GM12878 (cell line): ENCODE data around the gene C12orf56. TPM values are rescaled to one million over a fixed set of nuclear protein-coding genes. Genes with fewer than 3 reads are reported as not detected.
"Not testable (repeated sequence)": the region's sequence is repeated elsewhere in the genome, so short reads cannot be mapped to it uniquely, and the experiment has no call there.

Experiments used
- ATAC-seq: fragments of 200-7000 bp; cut with Tn5 transposase; 3 replicates; pipeline ENCODE4 v1.9.1; 2020; ENCODE audit warnings: mild to moderate bottlenecking, moderate library complexity
- BruUV-seq: library from RNA; stranded (reverse); fragments of 400-500 nt; replicated peaks from 2 replicates; lab custom pipeline; 2021; lab: Mats Ljungman, UMichigan
- CTCF ChIA-PET: fragments of 300-600 bp; sonication (Branson Sonifier 250); formaldehyde crosslinking; extraction: SDS; loops from one replicate; lab custom pipeline; 2021; ENCODE audit warnings: inconsistent platforms; lab: Yijun Ruan, JAX
- POLR2A ChIA-PET: fragments of 350-600 bp; formaldehyde crosslinking; extraction: SDS; loops from one replicate; lab custom pipeline; 2021; ENCODE audit warnings: inconsistent platforms; lab: Charles Lee
- RAD21 ChIA-PET: fragments of 300-600 bp; sonication (Branson Sonifier 250); formaldehyde crosslinking; loops from one replicate; lab custom pipeline; 2023; ENCODE audit warnings: antibody characterized with exemption; ENCODE audit not compliant: unreplicated experiment; lab: Charles Lee
- SMC1A ChIA-PET: fragments of 300-600 bp; sonication (Branson Sonifier 250); formaldehyde crosslinking; loops from one replicate; lab custom pipeline; 2023; ENCODE audit not compliant: unreplicated experiment, uncharacterized antibody; lab: Charles Lee
- DNase-seq: peaks from one replicate; pipeline ENCODE4 v3.0.0-alpha.2; 2011; ENCODE audit warnings: low read depth, low spot score
- FAIRE-seq: peaks from 3 replicates; lab custom pipeline; 2011; peaks lifted over from hg19 to GRCh38; lab: Jason Lieb, UNC
- H2AFZ ChIP-seq: 2 replicates; pipeline ENCODE4 v1.6.0; 2011; ENCODE audit warnings: low read depth, low read length, control low read depth; ENCODE audit not compliant: control insufficient read depth
- H3K27ac ChIP-seq: 2 replicates; pipeline ENCODE4 v1.5.1; 2011; ENCODE audit warnings: control low read depth; ENCODE audit not compliant: control insufficient read depth, insufficient read depth
- H3K27me3 ChIP-seq, 2 experiments: replicated peaks in 1 of 2; 2 replicates each; pipeline versions ENCODE4 v1.6.0 to v1.6.1; 2011; ENCODE audit warnings: low read length in 1 of 2; ENCODE audit not compliant: control insufficient read depth in 2 of 2, insufficient read depth in 2 of 2
- H3K36me3 ChIP-seq, 2 experiments: 2 replicates each; pipeline ENCODE4 v1.5.1; 2011; ENCODE audit warnings: low read length in 1 of 2; ENCODE audit not compliant: control insufficient read depth in 2 of 2, insufficient read depth in 2 of 2
- H3K4me1 ChIP-seq: 2 replicates; pipeline ENCODE4 v1.6.1; 2011; ENCODE audit warnings: mild to moderate bottlenecking, low read length, moderate library complexity, mixed read lengths; ENCODE audit not compliant: control insufficient read depth, insufficient read depth
- H3K4me2 ChIP-seq: 2 replicates; pipeline ENCODE4 v1.6.0; 2011; ENCODE audit warnings: control low read depth; ENCODE audit not compliant: control insufficient read depth, insufficient read depth
- H3K4me3 ChIP-seq: fragments of 200-600 bp; sonication (generic); 2 replicates; pipeline ENCODE4 v1.5.1; 2016
- H3K79me2 ChIP-seq: 2 replicates; pipeline ENCODE4 v1.6.0; 2011; ENCODE audit warnings: low read length; ENCODE audit not compliant: control insufficient read depth, insufficient read depth
- H3K9ac ChIP-seq: 2 replicates; pipeline ENCODE4 v1.8.0; 2011; ENCODE audit warnings: low read length, control low read depth, mixed read lengths; ENCODE audit not compliant: control insufficient read depth, insufficient read depth
- H3K9me3 ChIP-seq: replicated peaks from 3 replicates; pipeline ENCODE4 v1.5.1; 2011; ENCODE audit warnings: mild to moderate bottlenecking, low read length; ENCODE audit not compliant: control insufficient read depth, insufficient read depth
- H4K20me1 ChIP-seq: 2 replicates; pipeline ENCODE4 v1.6.0; 2011; ENCODE audit not compliant: control insufficient read depth, insufficient read depth
- CBFB ChIP-seq: IDR thresholded peaks from 2 replicates; pipeline ENCODE4 v1.6.1; 2016; ENCODE audit warnings: antibody characterized with exemption, low read depth
- ETV6 ChIP-seq, 2 experiments: fragments of 450-650 bp in 1 of 2; IDR thresholded peaks in 1 of 2; conservative IDR thresholded peaks in 1 of 2; 2 replicates each; pipeline ENCODE4 v1.6.1; 2014; ENCODE audit warnings: antibody characterized with exemption in 1 of 2, borderline replicate concordance in 1 of 2, low read depth in 1 of 2, mild to moderate bottlenecking in 1 of 2, moderate library complexity in 1 of 2
- NFYA ChIP-seq: IDR thresholded peaks from 2 replicates; pipeline ENCODE4 v1.6.1; 2011; ENCODE audit warnings: low read depth, mild to moderate bottlenecking, low read length, improper control_type of control experiment, borderline replicate concordance
- RCOR1 ChIP-seq: conservative IDR thresholded peaks from 2 replicates; pipeline ENCODE4 v1.6.1; 2012; ENCODE audit warnings: low read depth, low read length, improper control_type of control experiment
- SIN3A ChIP-seq: IDR thresholded peaks from 2 replicates; pipeline ENCODE4 v1.6.1; 2012; ENCODE audit warnings: low read depth, low read length, improper control_type of control experiment
- SUPT20H ChIP-seq: IDR thresholded peaks from 2 replicates; pipeline ENCODE4 v1.6.1; 2011; ENCODE audit warnings: low read depth, mild to moderate bottlenecking, low read length, moderate library complexity, borderline replicate concordance; ENCODE audit not compliant: control insufficient read depth
- YY1 ChIP-seq: IDR thresholded peaks from 2 replicates; pipeline ENCODE4 v1.6.1; 2011; ENCODE audit warnings: low read depth, mild to moderate bottlenecking, low read length
- WGBS: methylation state at CpG from one replicate; pipeline ENCODE4 v1.1.6; 2016; ENCODE audit warnings: low lambda C conversion rate; ENCODE audit not compliant: insufficient replicate concordance, insufficient coverage; ENCODE audit errors: missing lambda C conversion rate; 5-methylcytosine and 5-hydroxymethylcytosine counted together
- in situ Hi-C: fragments of 300-500 bp; cut with MboI; formaldehyde crosslinking; loops from 9 replicates; pipeline ENCODE4 v1.14.3; 2018; ENCODE audit warnings: mixed read lengths
- intact Hi-C: fragments of 100-400 bp; cut with micrococcal nuclease; formaldehyde crosslinking; loops from one replicate; pipeline ENCODE4 v1.14.2; 2022; ENCODE audit not compliant: unreplicated experiment
- polyA plus RNA-seq, 11 experiments: library from polyadenylated mRNA; depleted of rRNA in 4 of 11; unstranded in 6 of 11; stranded (reverse) in 5 of 11; fragments of >200 nt; fragmentation: Nextera tagmentation in 4 of 11; fragmentation: Illumina TruSeq in 1 of 11; extraction: Ambion mirVana in 4 of 11; extraction: Trizol in 1 of 11; gene quantifications; 1 replicate in 1 of 11; 2 replicates in 10 of 11; pipeline versions ENCODE4 v1.2.1 to v1.2.3, GENCODE V29; 2011 to 2016; ENCODE audit warnings: inconsistent platforms in 2 of 11, missing spikeins in 2 of 11, low read depth in 1 of 11
- total RNA-seq, 4 experiments: library from RNA; depleted of rRNA in 3 of 4; stranded (reverse); fragments of >200 nt in 3 of 4; fragmentation: Illumina TruSeq in 1 of 4; extraction: Trizol in 1 of 4; gene quantifications; 2 replicates each; pipeline versions ENCODE4 v1.2.1 to v1.2.3, GENCODE V29; 2013 to 2021
- TF ChIP-seq, protein P1 (sequence below): IDR thresholded peaks from 2 replicates; pipeline ENCODE4 v1.6.1; 2012; ENCODE audit warnings: mild to moderate bottlenecking, low read depth, low read length
- TF ChIP-seq, protein P2 (sequence below): fragments of 450-650 bp; IDR thresholded peaks from 2 replicates; pipeline ENCODE4 v1.6.1; 2016; ENCODE audit warnings: mild to moderate bottlenecking
- TF ChIP-seq, protein P3 (sequence below), 3 experiments: IDR thresholded peaks in 2 of 3; conservative IDR thresholded peaks in 1 of 3; 2 replicates each; pipeline ENCODE4 v1.5.1; 2011; ENCODE audit warnings: low read depth in 3 of 3, low read length in 3 of 3, mild to moderate bottlenecking in 3 of 3, control low read depth in 2 of 3, moderate library complexity in 2 of 3, inconsistent platforms in 1 of 3, mixed read lengths in 1 of 3; ENCODE audit not compliant: control insufficient read depth in 2 of 3, insufficient read depth in 1 of 3; ENCODE audit errors: extremely low read depth in 1 of 3

Gene C12orf56
- total and polyA plus RNA-seq, 10 of the 15 experiments (the other 5 are each of a cell fraction or from before 2014, with no cell fraction given), result not detected

DNA sequence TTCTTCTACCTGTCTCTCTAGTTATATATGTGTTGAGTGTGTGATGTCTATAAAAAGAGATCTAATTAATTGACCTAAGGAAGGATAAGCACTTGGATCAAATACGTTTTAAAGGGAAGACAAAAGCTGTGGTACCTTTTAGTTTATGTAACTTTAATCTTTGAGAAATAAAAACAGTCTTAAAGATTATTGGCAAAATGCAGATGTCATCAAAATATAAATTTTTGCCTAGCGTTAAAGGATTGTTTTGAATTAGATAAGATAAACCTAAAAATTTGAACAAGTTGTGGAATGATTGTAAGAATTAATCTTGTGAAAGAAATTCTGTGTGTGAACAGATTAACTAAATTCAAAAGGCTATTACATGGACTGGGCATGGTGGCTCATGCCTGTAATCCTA lies 42.9 kb downstream of the C12orf56 start:
- FAIRE-seq (no peak), DNase-seq (no peak), ATAC-seq (no peak)
- H3K27ac ChIP-seq, result no peak overlapping the region
- H3K9ac ChIP-seq, result no peak overlapping the region
- H3K79me2 ChIP-seq, result no peaks in the 10 kb centered on the region
- no TSS peak for BruUV-seq
- 45% methylated on average over 2 of the region's 2 CpGs for WGBS
- TF ChIP-seq NFYA (no peak), ETV6 (conservative IDR thresholded peaks at IDR 0.05 in 1 of 2, IDR thresholded peaks at IDR 0.05 in 1 of 2; ENCODE audit: borderline replicate concordance in 1 of 2, low read depth in 1 of 2) (no peak), SUPT20H (no peak), YY1 (no peak), SIN3A (no peak), CBFB (no peak), RCOR1 (no peak)
- TF ChIP-seq, protein P1, sequence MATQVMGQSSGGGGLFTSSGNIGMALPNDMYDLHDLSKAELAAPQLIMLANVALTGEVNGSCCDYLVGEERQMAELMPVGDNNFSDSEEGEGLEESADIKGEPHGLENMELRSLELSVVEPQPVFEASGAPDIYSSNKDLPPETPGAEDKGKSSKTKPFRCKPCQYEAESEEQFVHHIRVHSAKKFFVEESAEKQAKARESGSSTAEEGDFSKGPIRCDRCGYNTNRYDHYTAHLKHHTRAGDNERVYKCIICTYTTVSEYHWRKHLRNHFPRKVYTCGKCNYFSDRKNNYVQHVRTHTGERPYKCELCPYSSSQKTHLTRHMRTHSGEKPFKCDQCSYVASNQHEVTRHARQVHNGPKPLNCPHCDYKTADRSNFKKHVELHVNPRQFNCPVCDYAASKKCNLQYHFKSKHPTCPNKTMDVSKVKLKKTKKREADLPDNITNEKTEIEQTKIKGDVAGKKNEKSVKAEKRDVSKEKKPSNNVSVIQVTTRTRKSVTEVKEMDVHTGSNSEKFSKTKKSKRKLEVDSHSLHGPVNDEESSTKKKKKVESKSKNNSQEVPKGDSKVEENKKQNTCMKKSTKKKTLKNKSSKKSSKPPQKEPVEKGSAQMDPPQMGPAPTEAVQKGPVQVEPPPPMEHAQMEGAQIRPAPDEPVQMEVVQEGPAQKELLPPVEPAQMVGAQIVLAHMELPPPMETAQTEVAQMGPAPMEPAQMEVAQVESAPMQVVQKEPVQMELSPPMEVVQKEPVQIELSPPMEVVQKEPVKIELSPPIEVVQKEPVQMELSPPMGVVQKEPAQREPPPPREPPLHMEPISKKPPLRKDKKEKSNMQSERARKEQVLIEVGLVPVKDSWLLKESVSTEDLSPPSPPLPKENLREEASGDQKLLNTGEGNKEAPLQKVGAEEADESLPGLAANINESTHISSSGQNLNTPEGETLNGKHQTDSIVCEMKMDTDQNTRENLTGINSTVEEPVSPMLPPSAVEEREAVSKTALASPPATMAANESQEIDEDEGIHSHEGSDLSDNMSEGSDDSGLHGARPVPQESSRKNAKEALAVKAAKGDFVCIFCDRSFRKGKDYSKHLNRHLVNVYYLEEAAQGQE, result no peak
- TF ChIP-seq, protein P2, sequence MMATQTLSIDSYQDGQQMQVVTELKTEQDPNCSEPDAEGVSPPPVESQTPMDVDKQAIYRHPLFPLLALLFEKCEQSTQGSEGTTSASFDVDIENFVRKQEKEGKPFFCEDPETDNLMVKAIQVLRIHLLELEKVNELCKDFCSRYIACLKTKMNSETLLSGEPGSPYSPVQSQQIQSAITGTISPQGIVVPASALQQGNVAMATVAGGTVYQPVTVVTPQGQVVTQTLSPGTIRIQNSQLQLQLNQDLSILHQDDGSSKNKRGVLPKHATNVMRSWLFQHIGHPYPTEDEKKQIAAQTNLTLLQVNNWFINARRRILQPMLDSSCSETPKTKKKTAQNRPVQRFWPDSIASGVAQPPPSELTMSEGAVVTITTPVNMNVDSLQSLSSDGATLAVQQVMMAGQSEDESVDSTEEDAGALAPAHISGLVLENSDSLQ, result no peak
- TF ChIP-seq, protein P3, sequence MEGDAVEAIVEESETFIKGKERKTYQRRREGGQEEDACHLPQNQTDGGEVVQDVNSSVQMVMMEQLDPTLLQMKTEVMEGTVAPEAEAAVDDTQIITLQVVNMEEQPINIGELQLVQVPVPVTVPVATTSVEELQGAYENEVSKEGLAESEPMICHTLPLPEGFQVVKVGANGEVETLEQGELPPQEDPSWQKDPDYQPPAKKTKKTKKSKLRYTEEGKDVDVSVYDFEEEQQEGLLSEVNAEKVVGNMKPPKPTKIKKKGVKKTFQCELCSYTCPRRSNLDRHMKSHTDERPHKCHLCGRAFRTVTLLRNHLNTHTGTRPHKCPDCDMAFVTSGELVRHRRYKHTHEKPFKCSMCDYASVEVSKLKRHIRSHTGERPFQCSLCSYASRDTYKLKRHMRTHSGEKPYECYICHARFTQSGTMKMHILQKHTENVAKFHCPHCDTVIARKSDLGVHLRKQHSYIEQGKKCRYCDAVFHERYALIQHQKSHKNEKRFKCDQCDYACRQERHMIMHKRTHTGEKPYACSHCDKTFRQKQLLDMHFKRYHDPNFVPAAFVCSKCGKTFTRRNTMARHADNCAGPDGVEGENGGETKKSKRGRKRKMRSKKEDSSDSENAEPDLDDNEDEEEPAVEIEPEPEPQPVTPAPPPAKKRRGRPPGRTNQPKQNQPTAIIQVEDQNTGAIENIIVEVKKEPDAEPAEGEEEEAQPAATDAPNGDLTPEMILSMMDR (IDR thresholded peaks at IDR 0.05 in 2 of 3, conservative IDR thresholded peaks at IDR 0.05 in 1 of 3; ENCODE audit: control insufficient read depth in 2 of 3, extremely low read depth in 1 of 3, insufficient read depth in 1 of 3, low read depth in 3 of 3, low read length in 3 of 3), result no peak
- H2AFZ ChIP-seq, result no peak overlapping the region
- no peaks in the 10 kb centered on the region for H3K9me3 ChIP-seq
- in situ Hi-C loops, result no loop called here
- POLR2A ChIA-PET, result no interaction called here
- RAD21 ChIA-PET, result no interaction called here
- intact Hi-C loops, result no loop called here
- CTCF ChIA-PET, result no interaction called here
- H4K20me1 ChIP-seq, result no peaks in the 10 kb centered on the region
- no peak overlapping the region for H3K4me2 ChIP-seq
- H3K27me3 ChIP-seq, result no peaks in the 10 kb centered on the region
- no peak overlapping the region for H3K4me3 ChIP-seq
- no peaks in the 10 kb centered on the region for H3K4me1 ChIP-seq
- no peaks in the 10 kb centered on the region for H3K36me3 ChIP-seq
- SMC1A ChIA-PET, result no interaction called here

DNA sequence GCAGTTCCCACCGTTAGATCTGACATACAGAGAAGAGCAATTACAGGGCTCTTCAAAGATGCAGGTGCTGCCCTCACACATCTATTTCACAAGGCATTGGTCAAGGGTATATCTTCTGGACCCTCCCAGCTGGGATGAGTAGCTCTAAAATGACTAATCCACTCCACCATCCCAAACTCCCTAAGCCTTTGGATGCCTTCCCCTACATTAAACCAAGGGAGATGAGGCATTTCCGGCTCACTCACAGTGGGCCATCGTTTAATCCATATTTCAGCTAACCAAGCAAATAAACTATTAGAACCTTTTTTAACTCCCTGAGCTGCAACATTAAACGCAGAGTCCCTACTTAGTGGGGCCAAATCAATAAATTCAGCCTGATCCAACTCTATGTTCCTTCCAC lies 45.9 kb downstream of the C12orf56 start:
- POLR2A ChIA-PET, intact Hi-C loops, H3K27ac ChIP-seq, in situ Hi-C loops, H3K27me3 ChIP-seq, H3K4me2 ChIP-seq, FAIRE-seq, H4K20me1 ChIP-seq, H3K9me3 ChIP-seq, H3K4me3 ChIP-seq, DNase-seq, RAD21 ChIA-PET, CTCF ChIA-PET, SMC1A ChIA-PET, H3K36me3 ChIP-seq, BruUV-seq, H3K4me1 ChIP-seq, ATAC-seq, H3K9ac ChIP-seq, H3K79me2 ChIP-seq, H2AFZ ChIP-seq: not testable (repeated sequence)
- 7% methylated on average over 4 of the region's 4 CpGs for WGBS
